Fibroblast of skin of scalp (primary cell): ENCODE results near the gene LAT. TPM values are rescaled to one million over a fixed set of nuclear protein-coding genes. Genes with fewer than 3 reads are reported as not detected.
A peak's percentile ranks its signal among the peaks of the same experiment; 100 is the strongest.
"Not testable (repeated sequence)": the region's sequence is repeated elsewhere in the genome, so short reads cannot be mapped to it uniquely, and the experiment has no call there.

Experiments
- DNase-seq: peaks from one replicate; pipeline ENCODE4 v3.0.0-alpha.2; 2013
- polyA plus RNA-seq, 2 experiments: library from polyadenylated mRNA; unstranded; fragments of 120-200 nt; gene quantifications; one replicate each; pipeline ENCODE4 v1.2.1, GENCODE V29; 2013; ENCODE audit not compliant: insufficient read length in 2 of 2

Gene LAT
- 3.2 TPM for polyA plus RNA-seq (2013, experiment 1 of 2; ENCODE audit: insufficient read length)
- polyA plus RNA-seq (2013, experiment 2 of 2; ENCODE audit: insufficient read length) = 2.9 TPM

GRCh38 chr16:28984619-28985135 is at the start of gene LAT:
Gene LAT (plus strand): TSS chr16:28985052. CDS start chr16:28985418, 366 bp downstream.
- DNase-seq = no peak

GRCh38 chr16:28935346-28935745 is 49.5 kb upstream of the LAT start:
- DNase-seq = no peak

- DNase-seq = peak; percentile 77
Observed at GRCh38 chr16:28935924-28936783, 48.7 kb upstream of the LAT start.

GRCh38 chr16:28936784-28937155 is 48.1 kb upstream of the LAT start:
- DNase-seq = no peak

GRCh38 chr16:28937222-28937876 is 47.5 kb upstream of the LAT start:
- DNase-seq = no peak

GRCh38 chr16:28938721-28939120 is 46.1 kb upstream of the LAT start:
- DNase-seq = no peak

GRCh38 chr16:28939825-28940224 is 45.0 kb upstream of the LAT start:
- DNase-seq = not testable (repeated sequence)

GRCh38 chr16:28943281-28943680 is 41.6 kb upstream of the LAT start:
- DNase-seq = no peak

GRCh38 chr16:28946681-28947080 is 38.2 kb upstream of the LAT start:
- DNase-seq = no peak

- peak; percentile 100 for DNase-seq
Observed at GRCh38 chr16:28950648-28951409, 34.0 kb upstream of the LAT start, which contains the start of gene NFATC2IP. Gene NFATC2IP (plus strand): TSS chr16:28950937. CDS start chr16:28951012, 75 bp downstream.

GRCh38 chr16:28951410-28951943 is 33.4 kb upstream of the LAT start:
- no peak for DNase-seq

- no peak for DNase-seq
Observed at GRCh38 chr16:28958216-28958615, 26.6 kb upstream of the LAT start.

GRCh38 chr16:28958836-28959235 is 26.0 kb upstream of the LAT start:
- DNase-seq = no peak

GRCh38 chr16:28964072-28964471 is 20.8 kb upstream of the LAT start:
- no peak for DNase-seq

GRCh38 chr16:28964496-28964895 is 20.4 kb upstream of the LAT start:
- no peak for DNase-seq

GRCh38 chr16:28967156-28967555 is 17.7 kb upstream of the LAT start:
- no peak for DNase-seq

- not testable (repeated sequence) for DNase-seq
Observed at GRCh38 chr16:28969696-28970095, 15.2 kb upstream of the LAT start.

- DNase-seq = peak; percentile 74
Observed at GRCh38 chr16:28974007-28974436, 10.8 kb upstream of the LAT start.

GRCh38 chr16:28974437-28975157 is 10.3 kb upstream of the LAT start, which contains the start of gene SPNS1:
Gene SPNS1 (plus strand): TSS chr16:28974778. CDS start chr16:28975152, 374 bp downstream.
- peak; percentile 98 for DNase-seq

- no peak for DNase-seq
Observed at GRCh38 chr16:28975158-28975599, 9.7 kb upstream of the LAT start.
